H1 (cell line): ENCODE results near the gene UBXN4. TPM values are rescaled to one million over a fixed set of nuclear protein-coding genes. Genes with fewer than 3 reads are reported as not detected.

Experiments used
- ASH2L ChIP-seq: fragments of 200-600, 300-600 bp; sonication (generic); IDR thresholded peaks from one replicate; pipeline ENCODE4 v1.7.1; 2017; ENCODE audit warnings: low read length
- EZH2 ChIP-seq: fragments of 200-600 bp; sonication (generic); IDR thresholded peaks from 2 replicates; pipeline ENCODE4 v1.7.1; 2012; ENCODE audit warnings: low read depth, mild to moderate bottlenecking, moderate library complexity, low read length, inconsistent platforms; ENCODE audit not compliant: severe bottlenecking
- HDAC6 ChIP-seq: IDR thresholded peaks from one replicate; pipeline ENCODE4 v1.7.1; 2012; ENCODE audit warnings: low read depth, mild to moderate bottlenecking, inconsistent platforms, low read length, moderate library complexity
- RFX5 ChIP-seq: IDR thresholded peaks from 2 replicates; pipeline ENCODE4 v1.6.1; 2011; ENCODE audit warnings: low read depth, low read length, improper control_type of control experiment, borderline replicate concordance
- RXRA ChIP-seq: IDR thresholded peaks from 2 replicates; pipeline ENCODE4 v1.6.1; 2011; ENCODE audit warnings: low read depth, mild to moderate bottlenecking, low read length, moderate library complexity; ENCODE audit not compliant: insufficient read depth
- ZNF274 ChIP-seq: IDR thresholded peaks from 2 replicates; pipeline ENCODE4 v1.7.0; 2012; ENCODE audit warnings: low read length, borderline replicate concordance; ENCODE audit errors: extremely low read depth
- polyA plus RNA-seq, 7 experiments: library from polyadenylated mRNA; depleted of rRNA in 3 of 7; stranded (reverse) in 5 of 7; unstranded in 2 of 7; fragments of >200 nt in 5 of 7; fragments of 200-250 nt in 2 of 7; gene quantifications; 1 replicate in 5 of 7; 2 replicates in 1 of 7; 4 replicates in 1 of 7; pipeline versions ENCODE4 v1.2.1 to v1.2.3, GENCODE V29; 2011 to 2013; ENCODE audit warnings: missing spikeins in 2 of 7, mixed read lengths in 2 of 7
- total RNA-seq: library from RNA; stranded (reverse); fragmentation: NEBNext Ultra II Directional; extraction: Animal tissue kit (Norgen Biotek cat#: 25700); gene quantifications from 2 replicates; pipeline ENCODE4 v1.2.1, GENCODE V29; 2021

Gene UBXN4
- total and polyA plus RNA-seq, 2 of the 8 experiments (the other 6 are each of a cell fraction or from before 2014, with no cell fraction given): 20.1 to 64.2 TPM

DNA sequence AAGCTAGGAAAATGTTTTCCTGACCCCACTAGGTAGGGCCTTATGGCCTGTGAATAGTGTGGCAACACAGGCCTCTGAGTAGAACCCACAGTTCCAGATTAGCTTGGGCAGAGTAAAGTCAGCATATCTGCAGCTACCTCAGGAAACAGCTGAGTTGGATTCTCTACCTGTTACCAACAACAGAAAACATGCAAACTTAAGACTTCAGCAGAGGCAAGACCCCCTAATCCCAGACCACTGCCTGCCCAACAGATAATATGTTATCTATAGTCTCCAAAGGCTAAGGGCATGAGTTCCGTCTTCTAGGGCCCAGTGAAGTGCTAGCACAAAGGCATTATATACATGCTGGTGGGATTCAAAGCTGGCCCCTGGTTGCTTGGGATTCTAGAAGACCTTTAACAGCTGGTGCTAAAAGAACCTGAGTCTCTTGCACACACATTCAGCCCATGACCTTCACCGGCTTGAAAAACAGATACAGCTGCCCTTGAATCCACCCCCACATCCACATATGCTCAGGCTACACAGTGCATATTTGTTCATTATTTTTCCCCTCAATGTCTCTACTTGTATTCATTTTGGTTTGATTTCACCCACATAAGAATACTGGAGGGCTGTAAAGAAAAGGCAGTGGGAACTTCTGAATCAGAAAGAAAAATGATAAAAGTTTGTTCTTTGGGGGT is 13.5 kb upstream of the UBXN4 start (continued):
- TF ChIP-seq ZNF274 (no peak), HDAC6 (no peak), ASH2L (no peak), RXRA (no peak), EZH2 (no peak), RFX5 (no peak)
